Activated T-cell treated with anti-CD3 and anti-CD28 coated beads for 48 hours (primary cell): Measurements from ENCODE around the gene DNAJC13.
"Not testable (repeated sequence)": the region's sequence is repeated elsewhere in the genome, so short reads cannot be mapped to it uniquely, and the experiment has no call there.

Experiments used
- DNase-seq: peaks from one replicate; pipeline ENCODE4 v3.0.0-alpha.2; 2020; ENCODE audit warnings: low read depth

DNAJC13 gene

GRCh38 chr3:132544130-132544529 is 126.8 kb downstream of the DNAJC13 start:
- DNase-seq = no peak

GRCh38 chr3:132545471-132545870 is 128.2 kb downstream of the DNAJC13 start:
- no peak for DNase-seq

- DNase-seq = no peak
Observed at GRCh38 chr3:132549169-132549568, 131.9 kb downstream of the DNAJC13 start.

GRCh38 chr3:132549890-132550578 is 132.7 kb downstream of the DNAJC13 start:
- no peak for DNase-seq

- DNase-seq = no peak
Observed at GRCh38 chr3:132550579-132551305, 133.4 kb downstream of the DNAJC13 start.

- DNase-seq = no peak
Observed at GRCh38 chr3:132553826-132554225, 136.5 kb downstream of the DNAJC13 start.

GRCh38 chr3:132554437-132554836 is 137.1 kb downstream of the DNAJC13 start:
- no peak for DNase-seq

GRCh38 chr3:132555306-132556035 is 138.2 kb downstream of the DNAJC13 start:
- DNase-seq = no peak

GRCh38 chr3:132556036-132556386 is 138.7 kb downstream of the DNAJC13 start:
- DNase-seq = not testable (repeated sequence)

- no peak for DNase-seq
Observed at GRCh38 chr3:132556508-132557159, 139.3 kb downstream of the DNAJC13 start.

GRCh38 chr3:132561003-132561402 is 143.7 kb downstream of the DNAJC13 start:
- no peak for DNase-seq

GRCh38 chr3:132563420-132564069 is 146.2 kb downstream of the DNAJC13 start:
- DNase-seq = no peak

- no peak for DNase-seq
Observed at GRCh38 chr3:132564070-132564465, 146.8 kb downstream of the DNAJC13 start.

- no peak for DNase-seq
Observed at GRCh38 chr3:132568422-132568821, 151.1 kb downstream of the DNAJC13 start.

- DNase-seq = no peak
Observed at GRCh38 chr3:132569153-132569552, 151.9 kb downstream of the DNAJC13 start.

- no peak for DNase-seq
Observed at GRCh38 chr3:132569580-132569979, 152.3 kb downstream of the DNAJC13 start.

- no peak for DNase-seq
Observed at GRCh38 chr3:132570016-132570415, 152.7 kb downstream of the DNAJC13 start.

- DNase-seq = no peak
Observed at GRCh38 chr3:132573797-132574211, 156.5 kb downstream of the DNAJC13 start.

GRCh38 chr3:132587401-132587800 is 170.1 kb downstream of the DNAJC13 start:
- no peak for DNase-seq
